ENCODE measurements around the gene AMER3.
"Not testable (repeated sequence)": the region's sequence is repeated elsewhere in the genome, so short reads cannot be mapped to it uniquely, and the experiment has no call there.

Gene AMER3

DNA sequence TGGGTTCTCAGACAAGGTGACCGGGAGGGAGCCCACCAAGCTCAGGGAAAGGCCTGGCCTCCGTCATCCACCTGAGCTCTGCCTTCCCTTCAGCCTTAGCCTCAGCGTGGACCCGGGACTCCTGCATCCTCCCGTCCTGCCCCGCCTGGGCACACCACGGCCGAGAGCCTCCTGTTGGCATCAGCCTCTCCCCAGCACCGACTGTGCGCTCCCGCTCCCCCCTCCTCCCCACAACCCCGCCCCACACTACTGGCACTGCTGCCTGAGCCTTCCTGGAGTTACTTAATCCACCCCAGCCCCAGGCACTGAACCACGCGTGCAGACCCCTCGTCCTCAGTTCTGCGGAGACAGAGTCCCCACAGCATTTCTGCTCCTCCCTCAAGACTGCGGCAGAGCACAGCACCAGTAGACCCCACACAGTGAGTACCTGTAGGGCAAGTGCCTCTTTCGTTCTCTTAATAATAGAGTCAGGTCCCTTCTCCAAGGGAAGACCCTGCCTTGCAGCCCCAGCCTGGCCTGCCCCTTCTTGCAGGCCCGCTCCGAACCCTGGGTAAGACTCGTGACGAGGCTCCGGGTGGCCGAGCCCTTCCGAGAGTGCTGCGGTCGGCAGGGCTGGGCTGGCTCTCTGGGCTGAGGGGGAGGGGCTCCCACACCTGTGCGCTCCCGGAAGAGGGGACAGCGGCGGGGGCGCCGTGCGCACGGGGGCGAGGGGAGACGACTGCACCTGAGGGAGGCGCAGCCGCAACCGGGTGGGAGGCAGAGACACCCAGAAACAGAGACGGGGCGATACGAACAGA is at the start of gene AMER3:
AMER3 (plus strand) TSS at position 285 of the 797 bp plus-strand sequence. CDS start 6,533 bp downstream, outside the sequence.
- peak in 20 of 58 donors; percentile 15 to 67 (median 42) for DNase-seq

DNA sequence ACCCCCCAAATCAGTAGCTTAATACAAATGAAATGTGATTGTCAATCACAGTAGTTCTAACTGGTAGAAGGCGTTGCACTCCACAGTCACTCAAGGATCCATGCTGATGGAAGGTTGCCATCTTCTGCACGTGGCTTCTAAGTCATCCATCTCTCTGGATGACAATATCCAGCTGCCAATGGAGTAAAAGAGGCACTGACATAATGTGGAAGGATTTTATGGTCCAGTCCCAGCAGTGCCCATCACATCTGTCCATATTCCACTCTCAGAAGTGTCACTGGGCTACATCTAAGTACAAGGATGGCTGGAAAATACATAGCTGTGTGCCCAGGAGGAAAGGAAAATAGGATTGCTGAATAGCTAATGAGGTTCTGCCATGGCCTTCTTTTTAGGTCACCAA is 40.5 kb upstream of the AMER3 start:
- not testable (repeated sequence) for DNase-seq

GRCh38 chr2:130720036-130720435 is 35.3 kb upstream of the AMER3 start:
- no peak for DNase-seq

GRCh38 chr2:130720528-130720927 is 34.8 kb upstream of the AMER3 start:
- DNase-seq = no peak

GRCh38 chr2:130724455-130724854 is 30.9 kb upstream of the AMER3 start:
- no peak for DNase-seq

GRCh38 chr2:130726614-130727180 is 28.6 kb upstream of the AMER3 start:
- DNase-seq = no peak

GRCh38 chr2:130727286-130727924 is 27.9 kb upstream of the AMER3 start:
- peak in 55 of 58 donors; percentile 19 to 90 (median 66) for DNase-seq

- DNase-seq = peak in 4 of 58 donors; percentile 47 to 64 (median 57)
These were observed 27.3 kb upstream of the AMER3 start for GRCh38 chr2:130728007-130728454.

GRCh38 chr2:130728549-130729316 is 26.6 kb upstream of the AMER3 start, which contains the start of gene GPR148:
Gene GPR148, plus strand, starts transcription at chr2:130729070. Its CDS starts 82 bp downstream, at chr2:130729152.
- no peak for DNase-seq

GRCh38 chr2:130729322-130730299 is 25.7 kb upstream of the AMER3 start:
- DNase-seq = peak in 6 of 58 donors; percentile 8 to 50 (median 13)

DNA sequence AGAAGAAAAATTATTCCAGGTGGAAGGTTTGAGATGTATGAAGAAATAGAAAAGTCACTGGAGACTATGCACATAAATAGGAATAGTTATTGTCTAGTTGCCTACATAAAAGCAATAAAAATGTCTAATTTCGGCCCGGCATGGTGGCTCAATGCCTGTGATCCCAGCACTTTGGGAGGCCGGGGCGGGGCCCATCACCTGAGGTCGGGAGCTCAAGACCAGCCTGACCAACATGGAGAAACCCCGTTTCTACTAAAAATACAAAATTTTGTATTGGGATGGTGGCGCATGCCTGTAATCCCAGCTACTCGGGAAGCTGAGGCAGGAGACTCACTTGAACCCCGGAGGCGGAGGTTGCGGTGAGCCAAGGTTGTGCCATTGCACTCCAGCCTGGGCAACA is 23.1 kb upstream of the AMER3 start:
- DNase-seq = not testable (repeated sequence)

- no peak for DNase-seq
These were observed 20.1 kb upstream of the AMER3 start for GRCh38 chr2:130735200-130735599.

GRCh38 chr2:130736487-130736886 is 18.9 kb upstream of the AMER3 start:
- no peak for DNase-seq

DNA sequence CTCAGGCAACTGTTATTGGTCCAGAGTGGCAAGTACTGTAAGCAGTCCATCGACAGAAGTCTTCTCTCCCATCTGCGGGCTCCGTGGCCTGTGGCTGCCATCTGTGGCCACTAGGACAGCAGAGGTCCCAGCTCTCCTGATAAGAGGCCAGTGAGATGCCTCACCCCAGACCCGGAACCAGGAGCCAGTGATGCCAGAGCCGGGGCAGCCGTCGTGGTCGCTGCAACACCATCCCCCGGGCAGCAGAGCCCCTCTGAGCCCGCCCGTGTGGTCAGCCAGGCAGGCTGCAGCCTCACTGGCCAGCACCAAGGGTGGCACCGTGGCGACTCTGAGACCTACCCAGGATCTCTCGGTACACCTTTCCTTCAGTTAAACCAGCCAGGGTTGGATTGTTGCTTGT is 17.7 kb upstream of the AMER3 start:
- DNase-seq = no peak

- no peak for DNase-seq
These were observed 14.7 kb upstream of the AMER3 start for GRCh38 chr2:130740671-130741070.

DNA sequence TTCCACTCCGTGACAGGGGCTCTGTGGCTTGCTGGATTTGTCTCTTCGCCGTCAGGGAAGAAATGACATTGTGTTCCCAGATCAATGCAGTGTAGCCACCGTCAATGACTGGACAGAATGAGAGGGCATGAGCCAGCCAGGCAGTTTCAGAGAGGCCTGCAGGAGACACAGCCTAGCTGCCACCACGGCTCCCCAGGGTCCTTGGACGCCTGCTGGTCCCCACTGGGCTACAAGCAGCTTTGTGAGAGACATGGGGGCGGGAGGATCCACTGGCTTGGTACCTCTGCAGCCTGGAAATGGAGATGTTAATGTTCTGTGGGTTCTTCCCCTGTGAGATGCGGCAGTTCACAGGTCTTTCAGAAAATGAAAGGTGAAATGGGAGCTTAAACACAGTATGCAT is 12.1 kb upstream of the AMER3 start:
- no peak for DNase-seq

- DNase-seq = no peak
These were observed 10.8 kb upstream of the AMER3 start for GRCh38 chr2:130744287-130745117.

- no peak for DNase-seq
These were observed 6.3 kb upstream of the AMER3 start for GRCh38 chr2:130749078-130749477.

GRCh38 chr2:130749641-130750040 is 5.7 kb upstream of the AMER3 start:
- no peak for DNase-seq
